Duodenal mucosa (tissue), 2 donors: ENCODE data around the gene PCGF3.
"Not testable (repeated sequence)": the region's sequence is repeated elsewhere in the genome, so short reads cannot be mapped to it uniquely, and the experiment has no call there.

ENCODE experiments used
- H3K27ac ChIP-seq: one replicate; pipeline ENCODE4 v1.7.0; 2013; ENCODE audit warnings: low read depth, low read length
- H3K27me3 ChIP-seq, 2 donors: one replicate each; pipeline ENCODE4 v1.7.0; 2013; ENCODE audit warnings: low read length in 2 of 2, control low read depth in 1 of 2; ENCODE audit not compliant: insufficient read depth in 2 of 2, control insufficient read depth in 1 of 2
- H3K36me3 ChIP-seq, 2 donors: one replicate each; pipeline ENCODE4 v1.7.0; 2013; ENCODE audit warnings: low read length in 2 of 2, control low read depth in 1 of 2; ENCODE audit not compliant: insufficient read depth in 2 of 2, control insufficient read depth in 1 of 2
- H3K4me1 ChIP-seq, 2 donors: one replicate each; pipeline ENCODE4 v1.7.0; 2013; ENCODE audit warnings: low read length in 2 of 2, control low read depth in 1 of 2; ENCODE audit not compliant: insufficient read depth in 2 of 2, control insufficient read depth in 1 of 2
- H3K4me3 ChIP-seq, 2 donors: one replicate each; pipeline ENCODE4 v1.7.0; 2013; ENCODE audit warnings: low read length in 2 of 2, low read depth in 1 of 2
- H3K9ac ChIP-seq, 2 donors: one replicate each; pipeline ENCODE4 v1.7.0; 2013; ENCODE audit warnings: low read length in 2 of 2, low read depth in 1 of 2
- H3K9me3 ChIP-seq, 2 donors: one replicate each; pipeline ENCODE4 v1.7.0; 2013; ENCODE audit warnings: low read length in 2 of 2, control low read depth in 1 of 2; ENCODE audit not compliant: control insufficient read depth in 1 of 2

Gene PCGF3

GRCh38 chr4:753186-753585 lies 47.6 kb downstream of the PCGF3 start:
- not testable (repeated sequence) for H3K27ac ChIP-seq, H3K4me3 ChIP-seq, H3K9me3 ChIP-seq, H3K9ac ChIP-seq, H3K4me1 ChIP-seq, H3K27me3 ChIP-seq
- peaks cover 34 to 52% of the 10 kb centered on the region in 2 donors for H3K36me3 ChIP-seq

DNA sequence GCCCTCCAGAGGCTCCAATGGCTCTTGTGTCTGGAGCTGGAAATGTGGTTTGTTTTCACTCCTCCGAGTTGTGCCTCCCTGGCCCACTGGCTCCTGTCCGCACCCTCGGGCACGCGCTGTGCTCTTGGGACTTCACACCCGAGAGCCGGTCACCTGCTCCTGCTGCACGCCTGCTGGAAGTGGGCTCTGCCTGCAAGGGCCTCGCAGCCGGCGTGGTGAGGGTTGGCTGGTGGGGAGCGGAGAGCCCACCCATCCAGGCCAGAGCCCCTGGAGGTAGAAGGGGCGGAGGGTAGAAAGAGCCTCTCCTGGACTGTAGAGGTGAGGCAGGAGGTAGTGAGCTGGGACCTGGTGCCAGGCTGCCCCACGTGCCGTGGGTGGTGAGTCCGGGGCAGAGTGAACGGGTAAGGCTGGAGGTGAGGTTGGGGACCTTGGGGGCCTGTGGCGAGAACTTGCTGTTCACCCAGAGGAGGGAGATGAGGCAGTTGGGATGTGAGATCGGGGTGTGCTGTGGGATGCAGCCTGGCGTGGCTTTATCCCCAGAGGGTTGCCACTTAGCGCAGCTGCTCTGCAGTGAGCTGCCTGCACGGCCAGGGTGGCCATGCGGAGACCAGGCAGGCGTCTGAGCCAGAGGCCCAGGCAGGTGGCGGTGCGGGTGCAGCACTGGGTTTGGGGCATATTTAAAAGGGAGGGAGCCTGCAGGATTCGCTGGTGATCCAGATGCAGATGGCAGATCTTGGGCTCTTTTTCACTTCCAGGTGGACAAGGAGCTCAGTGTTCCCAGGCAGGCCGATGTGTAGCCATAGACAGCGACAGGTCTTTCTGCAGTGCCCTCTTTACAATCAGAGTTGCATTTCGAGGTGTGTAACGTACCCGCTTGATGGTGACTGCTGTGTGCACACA lies 48.8 kb downstream of the PCGF3 start:
- Histone ChIP-seq H3K4me3 (no peak overlapping the region), H3K27ac (no peak overlapping the region), H3K9ac (no peak overlapping the region), H3K27me3 (no peaks in the 10 kb centered on the region), H3K9me3 (no peaks in the 10 kb centered on the region), H3K36me3 (peaks cover 30 to 52% of the 10 kb centered on the region in 2 donors), H3K4me1 (no peaks in the 10 kb centered on the region)

GRCh38 chr4:757111-757510 lies 51.5 kb downstream of the PCGF3 start:
- no peaks in the 10 kb centered on the region for H3K9me3 ChIP-seq
- no peaks in the 10 kb centered on the region for H3K27me3 ChIP-seq
- H3K36me3 ChIP-seq: peaks cover 21 to 53% of the 10 kb centered on the region in 2 donors

DNA sequence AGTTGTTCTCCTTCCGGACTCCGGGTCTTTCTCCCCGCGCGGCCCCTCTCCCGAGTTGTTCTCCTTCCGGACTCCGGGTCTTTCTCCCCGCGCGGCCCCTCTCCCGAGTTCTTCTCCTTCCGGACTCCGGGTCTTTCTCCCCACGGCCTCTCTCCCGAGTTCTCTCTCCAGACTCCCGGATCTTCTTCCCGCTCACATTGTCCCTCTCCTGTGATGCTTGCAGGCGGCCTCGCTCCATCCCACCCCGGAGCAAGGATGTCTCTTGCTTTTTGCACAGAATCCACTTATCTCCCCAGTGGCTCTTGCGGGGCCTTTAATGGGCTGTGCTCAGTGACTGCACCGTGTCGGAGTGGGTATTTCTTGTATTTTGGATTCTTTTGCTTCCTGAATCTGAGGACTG lies 54.2 kb downstream of the PCGF3 start:
- not testable (repeated sequence) for H3K27ac ChIP-seq, H3K9ac ChIP-seq, H3K4me1 ChIP-seq, H3K27me3 ChIP-seq, H3K9me3 ChIP-seq, H3K4me3 ChIP-seq
- H3K36me3 ChIP-seq: peaks cover 19 to 59% of the 10 kb centered on the region in 2 donors

More at GRCh38 chr4:757111-757510, 51.5 kb downstream of the PCGF3 start:
- H3K9ac ChIP-seq: no peak overlapping the region
- H3K27ac ChIP-seq: no peak overlapping the region
- H3K4me1 ChIP-seq: no peaks in the 10 kb centered on the region
- no peak overlapping the region for H3K4me3 ChIP-seq

DNA sequence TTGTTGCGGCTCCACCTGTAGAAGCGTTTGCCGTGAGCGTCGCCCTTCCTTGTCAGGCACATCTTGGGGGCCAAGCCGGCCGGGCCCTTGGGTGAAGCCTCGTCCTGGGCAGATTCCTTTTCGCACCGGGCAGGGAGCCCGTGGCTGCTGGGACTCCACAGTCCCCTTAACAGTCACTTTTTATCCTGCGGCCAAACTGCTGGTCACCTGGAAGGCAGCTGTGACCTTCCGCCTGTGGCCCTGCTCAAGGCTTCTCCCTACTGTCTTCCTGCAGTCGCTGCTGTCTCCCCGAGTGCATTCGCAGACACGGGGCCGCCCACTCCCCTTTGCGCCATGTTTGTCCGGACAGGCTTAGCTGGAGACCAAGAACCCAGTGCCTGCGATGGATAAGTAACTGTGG lies 55.0 kb downstream of the PCGF3 start:
- H3K27ac ChIP-seq: no peak overlapping the region
- no peak overlapping the region for H3K4me3 ChIP-seq
- H3K9me3 ChIP-seq: no peaks in the 10 kb centered on the region
- no peaks in the 10 kb centered on the region for H3K4me1 ChIP-seq
- H3K27me3 ChIP-seq: no peaks in the 10 kb centered on the region
- H3K9ac ChIP-seq: no peak overlapping the region
- peaks cover 21 to 58% of the 10 kb centered on the region in 2 donors for H3K36me3 ChIP-seq

GRCh38 chr4:761086-761485 lies 55.5 kb downstream of the PCGF3 start:
- H3K36me3 ChIP-seq: peaks cover 23 to 63% of the 10 kb centered on the region in 2 donors
- no peaks in the 10 kb centered on the region for H3K4me1 ChIP-seq
- no peak overlapping the region for H3K9ac ChIP-seq

DNA sequence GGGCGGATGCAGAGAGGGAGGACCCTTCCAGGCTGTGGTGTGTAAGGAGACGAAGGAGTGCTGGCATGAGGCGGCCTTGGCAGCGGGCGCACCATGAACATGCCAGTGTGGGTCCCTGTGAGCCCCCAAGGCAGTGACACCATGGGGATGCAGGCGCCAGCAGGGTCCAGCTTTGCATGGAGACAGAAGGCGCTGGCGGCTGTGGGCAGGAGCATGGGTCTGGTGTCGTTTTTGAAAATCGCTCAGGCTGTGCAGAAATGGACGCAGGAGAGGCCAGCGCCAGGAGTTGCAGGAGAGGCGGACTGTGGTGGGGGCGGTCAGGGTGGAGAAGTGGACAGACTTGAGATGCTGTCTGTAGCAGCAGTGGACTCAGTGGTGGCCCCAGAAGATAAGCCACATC lies 56.1 kb downstream of the PCGF3 start:
- no peak overlapping the region for H3K9ac ChIP-seq
- no peak overlapping the region for H3K27ac ChIP-seq
- no peaks in the 10 kb centered on the region for H3K27me3 ChIP-seq
- H3K4me3 ChIP-seq: no peak overlapping the region
- no peaks in the 10 kb centered on the region for H3K9me3 ChIP-seq
- H3K36me3 ChIP-seq: peaks cover 23 to 68% of the 10 kb centered on the region in 2 donors
- H3K4me1 ChIP-seq: no peaks in the 10 kb centered on the region

More at GRCh38 chr4:761086-761485, 55.5 kb downstream of the PCGF3 start:
- Histone ChIP-seq H3K9me3 (no peaks in the 10 kb centered on the region), H3K27me3 (no peaks in the 10 kb centered on the region), H3K27ac (no peak overlapping the region), H3K4me3 (no peak overlapping the region)

- Histone ChIP-seq H3K36me3 (peaks cover 30 to 68% of the 10 kb centered on the region in 2 donors), H3K27ac (no peak overlapping the region), H3K9me3 (no peaks in the 10 kb centered on the region), H3K4me3 (no peak overlapping the region), H3K9ac (no peak overlapping the region), H3K4me1 (no peaks in the 10 kb centered on the region), H3K27me3 (no peaks in the 10 kb centered on the region)
These were observed 56.9 kb downstream of the PCGF3 start for GRCh38 chr4:762211-763190.

DNA sequence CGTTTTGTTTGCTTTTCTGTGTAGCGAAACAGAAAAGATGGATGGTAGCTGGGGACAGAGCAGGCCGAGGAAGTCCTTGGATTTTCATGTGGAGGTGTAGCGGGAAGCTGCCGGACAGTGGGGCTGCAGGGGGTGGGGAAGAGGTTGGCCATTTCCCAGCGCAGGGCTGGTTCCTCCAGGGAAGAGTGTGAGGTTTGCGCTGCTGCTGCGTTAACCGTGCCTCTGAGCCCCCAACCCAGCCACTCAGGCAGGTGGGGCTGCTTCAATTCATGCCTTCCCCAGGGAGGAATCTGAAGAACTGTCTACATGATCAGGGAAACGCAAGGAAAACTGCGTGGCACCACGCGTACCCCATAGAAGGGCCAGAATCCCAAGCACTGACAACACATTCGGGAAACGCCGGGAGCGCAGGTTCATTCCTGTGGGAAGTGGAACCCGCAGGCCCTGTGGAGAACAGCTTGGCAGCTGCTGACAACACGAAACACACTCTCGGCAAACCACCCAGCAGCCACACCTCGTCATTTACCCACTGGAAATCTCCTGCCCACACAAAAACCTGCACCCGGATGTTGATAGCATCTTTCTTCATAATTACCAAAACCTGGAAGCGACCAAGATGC lies 57.7 kb downstream of the PCGF3 start:
- H3K36me3 ChIP-seq: peaks cover 33 to 75% of the 10 kb centered on the region in 2 donors

More for the DNA sequence above, 57.7 kb downstream of the PCGF3 start:
- H3K27me3 ChIP-seq: no peaks in the 10 kb centered on the region
- no peak overlapping the region for H3K4me3 ChIP-seq
- no peak overlapping the region for H3K9ac ChIP-seq
- no peaks in the 10 kb centered on the region for H3K9me3 ChIP-seq
- H3K27ac ChIP-seq: no peak overlapping the region
- H3K4me1 ChIP-seq: no peaks in the 10 kb centered on the region
